Gastrocnemius medialis (tissue), 4 donors: ENCODE data around the gene METTL15.

Experiments
- POLR2A ChIP-seq, 2 donors: fragments of 450-650 bp; IDR thresholded peaks; one replicate each; pipeline ENCODE4 v1.6.1; 2017; ENCODE audit warnings: antibody characterized with exemption in 2 of 2, mild to moderate bottlenecking in 2 of 2, moderate library complexity in 2 of 2
- TF ChIP-seq, protein P1 (sequence below), 5 experiments: fragments of 450-650 bp in 3 of 5; fragments of 200-600 bp in 2 of 5; sonication (generic) in 2 of 5; IDR thresholded peaks in 4 of 5; conservative IDR thresholded peaks in 1 of 5; 1 replicate in 4 of 5; 2 replicates in 1 of 5; pipeline ENCODE4 v1.5.1; 2016 to 2019; ENCODE audit warnings: antibody characterized with exemption in 5 of 5, mild to moderate bottlenecking in 3 of 5, moderate library complexity in 3 of 5

DNA sequence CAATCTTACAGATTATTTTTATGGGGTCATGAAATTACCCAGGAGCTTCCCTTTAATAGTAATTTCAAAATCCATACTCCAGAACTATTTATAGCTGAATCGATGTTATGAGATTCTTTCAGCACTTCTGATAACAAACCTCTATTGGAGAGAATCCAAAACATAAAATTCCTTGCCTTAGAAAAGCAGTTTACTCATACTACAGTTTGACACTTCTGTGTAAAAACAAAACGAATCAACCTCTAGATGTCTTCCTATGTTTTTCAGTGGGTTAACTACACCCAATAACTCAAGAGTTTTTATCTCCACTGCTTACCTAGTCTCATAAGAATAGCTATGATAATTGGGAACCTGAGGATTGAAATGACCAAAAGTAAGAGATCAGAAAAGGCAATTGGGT, 35.9 kb upstream of the METTL15 start:
- TF ChIP-seq, protein P1, sequence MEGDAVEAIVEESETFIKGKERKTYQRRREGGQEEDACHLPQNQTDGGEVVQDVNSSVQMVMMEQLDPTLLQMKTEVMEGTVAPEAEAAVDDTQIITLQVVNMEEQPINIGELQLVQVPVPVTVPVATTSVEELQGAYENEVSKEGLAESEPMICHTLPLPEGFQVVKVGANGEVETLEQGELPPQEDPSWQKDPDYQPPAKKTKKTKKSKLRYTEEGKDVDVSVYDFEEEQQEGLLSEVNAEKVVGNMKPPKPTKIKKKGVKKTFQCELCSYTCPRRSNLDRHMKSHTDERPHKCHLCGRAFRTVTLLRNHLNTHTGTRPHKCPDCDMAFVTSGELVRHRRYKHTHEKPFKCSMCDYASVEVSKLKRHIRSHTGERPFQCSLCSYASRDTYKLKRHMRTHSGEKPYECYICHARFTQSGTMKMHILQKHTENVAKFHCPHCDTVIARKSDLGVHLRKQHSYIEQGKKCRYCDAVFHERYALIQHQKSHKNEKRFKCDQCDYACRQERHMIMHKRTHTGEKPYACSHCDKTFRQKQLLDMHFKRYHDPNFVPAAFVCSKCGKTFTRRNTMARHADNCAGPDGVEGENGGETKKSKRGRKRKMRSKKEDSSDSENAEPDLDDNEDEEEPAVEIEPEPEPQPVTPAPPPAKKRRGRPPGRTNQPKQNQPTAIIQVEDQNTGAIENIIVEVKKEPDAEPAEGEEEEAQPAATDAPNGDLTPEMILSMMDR (IDR thresholded peaks at IDR 0.05 in 4 of 5, conservative IDR thresholded peaks at IDR 0.05 in 1 of 5): no peak
- TF ChIP-seq POLR2A (IDR thresholded peaks at IDR 0.05): no peak
